Hematopoietic multipotent progenitor cell treated with erythropoietin and hydrocortisone succinate and interleukin-3 and kit ligand, for 15 days (in vitro differentiated cells): ENCODE measurements around the gene C10orf143.
"Not testable (repeated sequence)": the region's sequence is repeated elsewhere in the genome, so short reads cannot be mapped to it uniquely, and the experiment has no call there.

Source experiments
- DNase-seq: peaks from one replicate; pipeline ENCODE4 v3.0.0-alpha.2; 2015; ENCODE audit warnings: low spot score

Gene C10orf143

DNA sequence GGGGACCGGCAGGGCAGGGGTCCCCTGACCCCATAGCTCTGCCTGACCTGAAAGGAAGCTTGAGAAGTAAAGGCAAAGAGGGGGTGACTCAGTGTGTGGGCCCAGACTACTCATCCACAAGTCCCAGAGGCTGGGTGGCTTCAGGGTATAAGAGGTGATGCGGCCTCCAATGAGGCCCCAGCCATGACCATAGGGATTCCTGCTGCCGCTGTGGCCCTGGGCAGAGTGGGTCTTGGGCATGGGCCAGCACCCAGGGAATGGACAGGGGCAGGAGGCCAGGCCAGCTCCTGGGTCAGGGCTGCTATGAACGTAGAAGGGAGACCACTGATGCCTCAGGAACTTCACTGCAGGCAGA, 82.2 kb downstream of the C10orf143 start:
- no peak for DNase-seq

DNA sequence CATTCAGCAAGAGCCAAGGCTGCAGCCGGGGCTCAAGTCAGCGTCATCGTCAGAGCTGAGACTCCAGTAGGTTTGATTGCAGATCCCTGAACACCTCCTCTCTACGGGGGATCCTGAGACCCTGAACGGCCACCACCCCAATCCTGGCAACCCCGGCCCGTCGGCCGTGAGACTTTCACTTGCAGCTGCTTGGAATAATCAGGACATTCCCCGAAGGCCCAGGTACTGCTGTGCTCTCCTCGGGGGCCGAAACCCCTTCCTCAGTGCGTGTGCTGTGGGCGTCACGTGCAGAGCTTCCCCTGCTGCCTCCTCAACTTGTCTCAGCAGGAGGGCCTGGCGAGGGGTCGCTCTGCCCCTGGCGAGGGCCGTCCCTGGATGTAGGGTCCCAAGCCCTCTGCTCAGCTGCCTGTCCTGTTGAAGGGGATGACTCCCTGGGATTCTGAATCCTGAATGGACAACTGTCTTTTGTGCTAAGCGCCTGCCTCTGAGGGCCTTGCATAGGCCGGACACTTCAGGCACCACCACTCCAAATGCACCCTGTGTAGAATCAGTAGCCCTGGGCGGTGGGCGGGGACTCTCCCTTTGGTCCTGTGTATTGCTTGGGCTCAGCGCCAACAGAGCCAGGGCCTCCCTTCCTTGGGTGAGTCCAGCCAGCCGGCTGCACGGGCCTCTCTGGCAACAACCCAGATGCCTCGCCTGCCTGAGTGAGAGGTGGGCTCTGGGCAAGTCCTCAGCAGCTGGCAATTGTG, 82.7 kb downstream of the C10orf143 start:
- DNase-seq = no peak

DNA sequence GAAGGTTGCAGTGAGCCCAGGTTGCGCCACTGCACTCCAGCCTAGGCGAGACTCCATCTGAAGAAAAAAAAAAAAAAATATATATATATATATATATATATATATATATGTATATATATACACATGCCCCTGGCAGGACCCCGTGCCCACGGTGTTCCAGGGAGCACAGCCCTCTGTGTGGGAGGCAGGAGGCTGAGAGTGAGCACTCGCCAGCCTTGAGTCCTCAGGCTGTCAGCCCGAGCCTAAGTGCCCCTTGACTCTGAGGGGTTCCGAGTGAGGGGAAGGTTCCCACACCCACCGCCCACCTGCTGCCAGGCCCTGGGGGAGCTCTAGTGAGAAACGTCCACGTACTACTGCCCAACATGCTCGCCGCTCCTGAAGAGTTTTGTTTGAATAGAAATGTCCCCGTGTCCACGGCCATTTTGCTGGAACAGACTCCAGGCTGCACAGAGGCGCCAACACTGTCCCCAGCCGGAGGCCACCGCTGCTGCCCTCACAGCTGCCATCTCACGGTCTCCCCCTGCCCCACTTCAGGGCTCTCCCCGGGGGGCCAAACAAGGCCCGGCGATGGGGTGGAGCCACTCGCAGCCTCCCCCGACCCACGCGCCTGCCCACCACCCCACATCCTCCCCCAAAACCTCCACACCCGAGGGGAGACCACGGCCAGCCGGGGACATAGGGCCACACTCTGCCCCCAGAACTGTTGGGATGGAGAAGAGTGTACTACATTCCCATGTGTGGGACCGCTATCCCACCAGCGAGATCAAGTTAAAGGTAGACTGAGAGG, 83.8 kb downstream of the C10orf143 start:
- DNase-seq = no peak

DNA sequence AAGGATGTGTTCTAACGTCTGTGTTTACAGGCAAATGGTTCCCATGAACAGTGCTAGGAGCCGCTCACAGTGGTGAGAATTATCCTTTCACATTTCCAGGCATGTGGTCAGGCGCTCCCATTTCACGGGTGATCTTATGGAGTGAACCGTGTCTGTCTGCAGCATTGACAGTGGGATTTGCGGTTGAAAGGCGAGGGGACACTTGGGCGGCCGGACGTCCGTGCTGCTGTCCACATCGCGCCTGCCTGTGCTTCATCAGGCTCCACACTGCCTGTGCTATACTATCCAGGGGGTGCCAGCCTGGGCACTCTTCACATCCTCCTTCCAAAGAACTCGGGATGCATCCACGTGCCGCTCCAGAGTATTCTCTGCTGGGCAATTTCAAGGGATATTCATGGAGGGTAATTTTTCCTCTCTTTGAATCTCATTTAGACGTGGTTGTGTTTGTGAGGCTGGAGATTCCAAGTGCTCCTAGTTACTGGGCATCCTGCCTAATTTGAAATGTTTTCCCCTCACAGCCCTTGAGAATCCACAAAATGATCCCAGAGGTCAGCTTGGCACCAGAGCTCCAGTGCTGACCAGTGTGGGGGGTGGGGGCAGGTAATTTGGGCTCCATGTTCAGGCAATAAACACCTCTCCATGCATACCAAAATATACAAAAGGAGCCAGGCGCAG, 84.7 kb downstream of the C10orf143 start:
- no peak for DNase-seq

DNA sequence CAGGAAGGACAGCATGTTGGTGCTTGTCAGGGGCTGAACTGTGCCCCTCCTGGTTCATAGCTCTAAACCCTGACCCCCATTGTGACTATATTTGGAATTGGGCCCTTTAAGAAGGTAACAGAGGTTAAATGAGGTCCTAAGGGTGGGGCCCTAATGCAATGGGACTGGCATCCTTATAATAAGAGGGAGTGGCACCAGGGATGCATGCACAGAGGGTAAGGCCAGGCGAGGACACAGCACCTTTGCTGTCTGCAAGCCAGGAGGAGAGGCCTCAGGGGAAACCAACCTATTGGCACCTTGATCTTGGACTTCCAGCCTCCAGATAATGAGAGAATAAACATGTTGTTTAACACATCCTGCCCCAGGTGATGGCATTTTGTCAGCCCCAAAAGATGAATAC, 85.3 kb downstream of the C10orf143 start:
- no peak for DNase-seq

DNA sequence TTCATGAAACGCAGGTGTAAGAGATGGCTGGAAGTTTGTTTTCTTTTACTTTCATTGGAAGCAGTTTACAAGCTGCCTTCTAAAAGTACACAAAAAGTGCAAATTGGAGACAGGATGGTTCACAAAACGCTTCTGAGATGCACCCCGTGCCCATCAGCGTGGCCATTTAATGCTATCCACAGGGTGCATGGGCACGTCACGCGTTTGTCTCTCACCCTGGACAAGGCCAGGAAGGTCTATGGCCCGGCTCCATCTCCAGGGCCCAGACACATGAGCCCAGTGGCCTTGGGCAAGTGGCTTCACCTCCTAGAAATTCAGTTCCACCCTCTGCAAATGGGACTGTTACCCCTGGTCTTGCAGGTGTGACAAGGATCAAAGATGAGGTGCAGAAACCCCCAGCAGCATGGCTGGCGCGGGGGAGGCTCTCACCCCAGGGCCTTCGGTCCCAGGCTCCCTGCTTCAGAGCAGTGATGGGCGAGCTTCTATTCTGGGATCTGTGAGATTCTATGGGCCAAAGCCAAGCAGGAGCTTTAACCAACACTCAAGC, 85.8 kb downstream of the C10orf143 start:
- DNase-seq = no peak

DNA sequence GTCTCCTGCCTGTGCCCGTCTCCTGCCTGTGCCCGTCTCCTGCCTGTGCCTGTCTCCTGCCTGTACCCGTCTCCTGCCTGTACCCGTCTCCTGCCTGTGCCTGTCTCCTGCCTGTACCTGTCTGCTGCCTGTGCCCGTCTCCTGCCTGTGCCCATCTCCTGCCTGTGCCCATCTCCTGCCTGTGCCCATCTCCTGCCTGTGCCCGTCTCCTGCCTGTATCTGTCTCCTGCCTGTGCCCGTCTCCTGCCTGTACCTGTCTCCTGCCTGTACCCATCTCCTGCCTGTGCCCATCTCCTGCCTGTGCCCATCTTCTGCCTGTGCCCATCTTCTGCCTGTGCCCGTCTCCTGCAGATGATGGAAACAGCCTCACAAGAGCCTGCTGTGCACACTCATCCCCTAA, 86.3 kb downstream of the C10orf143 start:
- not testable (repeated sequence) for DNase-seq

DNA sequence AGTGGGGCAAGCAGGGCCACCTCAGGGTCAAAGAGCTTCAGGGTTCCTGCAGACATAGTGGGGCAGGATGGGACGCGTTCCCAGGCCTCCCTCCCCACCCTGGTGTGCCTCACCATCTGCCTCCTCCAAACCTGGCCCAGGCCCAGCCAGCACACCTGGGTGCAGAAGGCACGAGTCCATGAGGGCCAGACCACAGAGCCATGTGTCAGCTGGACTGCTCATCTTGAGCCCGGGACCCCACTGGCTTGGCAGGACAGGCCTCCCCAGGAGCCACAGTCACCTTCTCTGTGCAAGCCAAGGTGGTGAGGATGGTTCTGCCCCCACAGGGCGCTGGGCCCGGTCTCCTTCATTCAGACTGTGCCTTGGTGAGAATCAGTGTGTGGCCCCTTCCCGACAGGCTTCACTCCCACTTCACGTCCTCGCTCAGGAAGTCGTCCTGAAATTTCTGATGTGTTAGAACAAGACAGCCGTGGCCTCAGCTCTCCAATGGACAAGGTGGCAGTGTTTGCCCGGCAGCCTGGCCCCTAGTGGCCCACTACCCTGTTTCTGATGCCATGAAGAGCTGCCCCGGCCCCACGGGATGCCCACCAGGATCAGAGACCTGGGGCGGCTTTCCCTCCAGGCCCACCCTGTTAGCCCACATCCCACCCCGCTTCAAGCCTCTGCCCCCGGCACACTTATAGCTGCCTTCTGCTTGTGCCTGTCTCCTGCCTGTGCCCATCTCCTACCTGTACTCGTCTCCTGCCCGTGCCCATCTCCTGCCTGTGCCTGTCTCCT, 87.0 kb downstream of the C10orf143 start:
- no peak for DNase-seq

DNA sequence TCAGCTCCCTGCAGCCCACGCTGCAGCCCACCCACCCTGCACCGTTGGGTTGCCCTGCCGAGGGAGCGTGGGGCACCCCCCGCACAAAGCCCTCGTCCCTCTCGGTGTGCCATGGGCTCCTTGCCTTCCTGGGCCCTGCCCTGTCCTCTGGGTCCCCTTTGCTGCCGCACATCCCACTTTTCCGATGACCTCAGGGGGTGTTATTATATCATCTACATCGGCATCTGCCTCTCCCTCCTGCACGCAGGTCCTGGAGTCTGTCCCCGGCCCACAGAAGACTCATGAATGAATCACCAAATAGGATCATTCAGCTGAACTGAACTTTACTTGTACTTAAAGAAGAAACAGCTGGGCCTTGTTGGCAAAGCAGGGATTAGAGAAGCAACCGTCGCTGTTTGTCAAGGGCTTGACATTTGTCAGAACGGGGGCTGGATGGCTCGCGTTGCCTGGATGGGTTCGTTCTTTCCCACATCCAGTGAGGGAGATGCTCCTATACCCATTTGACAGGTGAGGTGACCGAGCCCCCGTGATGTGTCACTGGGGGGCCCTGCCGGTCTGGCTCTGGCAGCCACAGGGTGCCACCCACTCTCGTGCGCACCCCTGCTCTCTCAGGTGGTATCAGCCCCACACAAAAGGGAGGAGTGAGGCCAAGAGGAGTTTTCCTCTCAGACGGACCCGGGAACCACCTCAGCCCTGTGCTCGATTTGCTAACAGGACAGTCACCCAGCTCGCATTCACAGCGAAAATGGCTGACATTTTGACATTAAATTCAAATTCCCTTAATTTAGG, 87.9 kb downstream of the C10orf143 start:
- no peak for DNase-seq

DNA sequence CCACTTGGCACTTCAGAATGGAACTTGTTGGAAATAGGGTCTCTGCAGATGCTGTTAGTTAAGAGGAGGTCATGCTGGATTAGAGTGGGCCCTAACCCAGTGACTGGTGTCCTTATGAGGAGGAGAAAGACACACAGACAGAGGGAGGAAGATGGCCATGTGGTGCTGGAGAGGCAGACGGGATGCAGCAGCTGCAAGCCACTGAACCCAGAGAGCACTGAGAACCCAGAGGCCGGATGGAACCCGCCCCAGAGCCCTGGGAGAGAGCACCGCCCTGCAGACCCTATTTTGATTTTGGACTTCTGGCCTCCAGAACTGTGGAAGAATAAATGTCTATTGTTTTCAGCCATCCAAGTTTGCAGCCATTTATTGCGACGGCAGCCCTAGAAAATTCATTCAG, 88.5 kb downstream of the C10orf143 start:
- DNase-seq = no peak

DNA sequence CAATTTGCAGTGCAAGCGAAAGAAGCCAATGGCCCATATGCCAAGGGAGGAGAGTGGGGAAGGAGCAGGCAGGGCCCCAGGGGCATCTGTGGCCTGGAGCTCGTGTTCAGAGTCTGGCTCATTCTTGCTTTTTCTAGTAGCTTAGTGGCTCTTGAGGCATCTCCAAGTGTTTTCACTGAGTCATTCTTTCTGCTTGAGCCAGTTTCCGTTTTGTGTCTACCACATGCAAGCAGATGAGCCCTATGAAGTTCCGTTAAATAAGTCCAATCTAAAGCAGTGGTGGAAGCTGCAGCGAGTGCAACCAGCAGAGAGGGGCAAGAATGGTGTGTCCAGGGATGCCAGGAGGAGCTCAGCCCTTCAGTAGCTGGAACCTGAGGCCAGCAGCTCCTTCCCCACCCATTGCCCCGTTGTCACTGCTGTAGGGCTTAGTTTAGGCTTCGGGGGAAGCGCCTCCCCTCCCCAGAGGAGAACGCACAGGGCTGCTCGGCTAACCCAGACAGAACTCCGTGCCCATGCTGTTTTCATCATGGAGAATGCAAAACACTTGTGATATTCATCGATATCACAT, 89.2 kb downstream of the C10orf143 start:
- DNase-seq = no peak

DNA sequence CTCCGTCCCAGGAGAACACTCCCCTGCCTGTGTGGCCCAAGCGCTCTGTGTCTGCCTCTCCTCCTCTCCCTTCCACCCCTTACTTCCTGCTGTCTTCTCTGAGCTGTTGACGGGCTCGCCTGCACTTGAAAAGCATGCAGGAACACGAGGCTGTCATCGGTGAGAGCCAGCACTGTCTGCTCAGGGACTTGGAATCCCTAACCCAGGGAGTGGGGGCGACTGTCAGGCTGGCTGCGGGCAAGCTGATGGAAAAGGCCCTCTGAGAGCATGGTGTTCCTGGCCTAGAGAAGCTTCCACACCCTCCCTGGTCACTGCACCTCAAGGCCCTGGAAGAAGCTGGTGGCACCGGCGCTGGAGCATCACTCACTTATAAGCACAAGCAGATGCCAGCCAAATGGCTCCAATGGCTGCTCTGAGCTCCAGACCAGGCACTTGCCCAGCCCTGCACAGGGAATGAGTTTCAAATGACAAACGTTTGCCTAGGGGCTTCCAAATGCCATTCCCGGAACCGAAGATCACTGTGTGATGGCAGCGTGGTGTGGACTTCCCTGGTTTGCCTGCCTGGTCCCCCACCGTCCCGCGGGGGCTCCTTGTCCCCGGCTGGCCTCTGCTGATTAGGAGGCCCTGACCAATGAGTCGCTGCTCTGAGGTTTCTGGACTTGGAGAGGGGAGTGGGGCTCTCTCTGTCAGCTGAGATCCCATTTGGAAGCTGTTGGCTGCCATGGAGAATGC, 89.8 kb downstream of the C10orf143 start:
- no peak for DNase-seq

DNA sequence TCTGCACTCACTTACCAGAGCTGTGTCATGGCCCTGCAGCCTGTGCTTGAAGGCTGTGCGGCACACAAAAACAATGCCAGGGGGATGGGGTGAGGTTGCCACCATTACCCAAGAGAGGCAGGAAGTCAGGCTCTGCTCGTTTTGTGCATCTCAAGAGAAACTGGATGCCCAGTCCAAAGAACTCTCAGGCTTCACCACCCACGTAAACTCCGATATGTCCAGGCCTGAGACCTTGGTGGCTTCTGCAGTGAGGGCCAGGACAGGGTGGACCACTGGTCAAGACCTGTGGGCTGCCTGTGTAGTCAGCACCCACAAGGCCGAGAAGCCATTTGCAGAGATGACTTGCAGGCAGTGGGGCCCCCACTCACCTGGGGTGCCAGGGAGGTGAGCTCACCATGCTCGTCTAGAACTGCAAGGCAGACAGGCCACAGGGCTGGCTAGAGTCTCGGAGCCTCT, 91.9 kb downstream of the C10orf143 start:
- DNase-seq = no peak

DNA sequence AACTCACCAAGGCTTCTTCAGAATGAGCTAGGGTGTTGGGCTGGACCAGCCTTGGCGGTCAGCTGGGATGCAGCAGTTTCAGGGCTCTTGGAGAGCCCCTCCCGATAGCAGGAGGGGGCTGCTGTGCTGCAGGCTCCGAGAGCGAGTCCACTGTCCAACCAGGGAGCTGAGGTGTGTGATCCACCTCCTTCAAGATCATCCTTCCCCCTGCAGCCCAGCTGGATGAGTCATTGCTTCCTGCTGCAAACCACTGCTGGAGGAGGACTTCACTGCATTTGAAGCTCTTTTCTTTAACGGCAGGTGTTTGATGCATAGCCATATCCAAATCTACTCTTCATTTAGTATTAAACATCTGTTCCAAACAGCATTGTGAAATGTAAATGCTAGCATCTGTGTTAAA, 92.4 kb downstream of the C10orf143 start:
- DNase-seq = no peak

DNA sequence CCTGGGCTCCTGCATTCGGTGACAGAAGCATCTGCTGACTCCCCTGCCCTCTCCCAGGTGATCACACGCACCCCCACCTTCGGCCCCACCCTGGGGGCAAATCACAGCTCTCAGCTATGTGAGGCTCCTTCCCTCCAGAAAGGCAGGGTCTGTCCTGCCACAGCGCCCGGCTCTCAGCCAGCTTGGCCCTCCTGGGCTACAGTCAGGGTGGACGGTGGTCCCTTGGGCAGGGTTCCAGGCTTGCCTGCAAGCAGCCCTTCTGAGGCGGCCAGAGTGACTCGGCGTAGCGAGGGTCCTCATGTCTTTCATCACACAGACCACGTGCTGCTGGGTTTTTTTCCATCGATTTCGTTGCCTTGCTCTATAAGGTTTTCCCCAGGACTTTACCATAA, 93.0 kb downstream of the C10orf143 start:
- no peak for DNase-seq

DNA sequence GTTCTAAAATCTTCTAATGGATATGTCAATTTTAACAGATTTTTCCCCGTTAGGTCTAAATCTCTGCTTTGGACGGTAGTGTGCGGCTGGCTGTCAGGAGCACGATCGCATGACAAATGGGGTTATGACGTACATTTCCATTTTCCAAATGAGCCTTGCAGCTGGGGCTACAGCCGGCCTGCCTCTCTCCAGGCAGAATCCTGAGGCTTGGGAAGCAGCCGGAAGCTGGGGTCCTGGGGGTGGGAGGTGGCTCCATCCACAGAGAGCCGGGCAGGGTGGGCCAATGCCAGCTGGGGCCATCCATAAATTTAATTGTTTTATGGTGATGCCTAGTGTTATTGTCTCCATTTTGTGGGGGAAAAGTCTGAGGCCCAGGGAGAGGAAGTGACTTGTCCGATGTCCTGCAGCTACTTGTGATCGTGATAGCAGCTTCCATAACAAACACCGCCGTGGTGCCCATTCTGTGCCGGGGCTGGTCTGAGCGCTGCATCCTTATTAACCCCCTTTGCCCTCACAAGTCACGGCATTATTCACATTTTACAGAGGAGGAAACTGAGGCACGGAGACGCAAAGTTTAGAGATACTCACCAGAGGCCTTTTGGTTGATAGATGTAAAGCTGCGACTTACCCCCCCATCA, 93.5 kb downstream of the C10orf143 start:
- no peak for DNase-seq

DNA sequence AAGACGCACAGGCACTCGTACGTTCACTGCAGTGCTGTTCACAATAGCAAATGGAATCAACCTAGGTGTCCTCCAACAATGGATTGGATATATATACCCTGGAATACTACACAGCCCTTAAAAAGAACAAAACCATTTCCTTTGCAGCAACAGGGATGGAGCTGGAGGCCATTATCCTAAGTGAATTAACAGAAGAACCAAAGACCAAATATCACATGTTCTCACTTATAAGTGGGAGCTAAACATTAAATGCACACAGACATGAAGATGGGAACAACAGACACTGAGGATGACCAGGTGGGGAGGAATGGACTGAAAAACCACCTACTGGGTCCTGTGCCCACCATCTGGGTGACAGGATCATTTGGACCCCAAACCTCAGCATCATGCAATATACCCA, 94.5 kb downstream of the C10orf143 start:
- no peak for DNase-seq

DNA sequence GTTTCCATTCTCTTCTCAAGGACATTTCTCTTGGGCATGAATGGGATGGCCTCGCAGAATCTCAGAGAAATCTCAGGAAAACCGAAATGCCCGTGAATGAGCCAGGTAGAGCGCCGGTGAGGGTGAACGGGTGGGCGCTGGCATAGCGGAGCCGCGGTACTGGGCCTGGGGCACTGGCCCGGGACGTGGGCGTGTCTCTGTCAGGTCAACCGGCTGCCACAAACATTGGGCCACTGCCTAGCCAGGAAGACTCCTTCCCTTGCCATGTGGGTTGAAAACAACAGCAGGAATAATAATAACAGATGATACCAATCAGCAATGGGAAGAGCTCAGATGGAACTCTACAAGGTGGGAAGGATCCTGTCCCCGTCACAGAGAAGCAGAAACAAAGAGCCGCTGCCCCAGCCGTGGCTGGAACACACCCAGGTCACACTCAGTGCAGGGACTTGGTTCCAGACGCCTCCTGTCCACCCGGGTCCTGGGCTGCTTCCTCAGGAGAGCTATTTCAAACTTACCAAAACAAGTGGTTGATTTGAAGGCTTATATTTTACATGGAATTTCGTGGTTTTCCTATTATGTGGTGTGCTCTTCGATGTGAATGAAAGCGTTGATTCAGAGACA, 95.4 kb downstream of the C10orf143 start:
- no peak for DNase-seq
